ENCODE results near the gene LRRC14B. TPM values are rescaled to one million over a fixed set of nuclear protein-coding genes. Genes with fewer than 3 reads are reported as not detected.

LRRC14B gene
- total and polyA plus RNA-seq, 2 experiments from 2014 or later: not detected

DNA sequence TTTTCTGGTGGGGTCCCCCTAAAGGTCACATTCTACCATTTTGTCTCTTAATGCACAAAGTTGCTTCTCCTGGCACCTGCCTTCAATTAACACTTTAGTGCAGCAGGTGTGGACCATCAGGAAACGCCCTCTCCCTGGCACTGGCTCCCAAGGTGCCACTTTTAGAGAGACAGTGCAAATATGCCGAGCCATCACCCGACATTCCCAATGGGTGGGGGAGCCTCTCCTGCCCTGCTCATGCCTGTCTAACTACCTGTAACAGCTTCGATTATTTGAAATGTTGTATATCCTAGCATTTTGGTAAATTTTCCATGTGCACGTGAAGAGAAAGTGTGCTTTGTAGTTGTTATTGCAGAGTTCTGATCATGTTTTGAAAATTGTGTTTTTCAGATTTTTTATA lies 13.2 kb upstream of the LRRC14B start:
- peaks cover 3% of the 10 kb centered on the region; the same call in 1 of the 2 replicates for H3K36me3 ChIP-seq (ENCODE audit: insufficient read depth)
- TF ChIP-seq, protein P1, sequence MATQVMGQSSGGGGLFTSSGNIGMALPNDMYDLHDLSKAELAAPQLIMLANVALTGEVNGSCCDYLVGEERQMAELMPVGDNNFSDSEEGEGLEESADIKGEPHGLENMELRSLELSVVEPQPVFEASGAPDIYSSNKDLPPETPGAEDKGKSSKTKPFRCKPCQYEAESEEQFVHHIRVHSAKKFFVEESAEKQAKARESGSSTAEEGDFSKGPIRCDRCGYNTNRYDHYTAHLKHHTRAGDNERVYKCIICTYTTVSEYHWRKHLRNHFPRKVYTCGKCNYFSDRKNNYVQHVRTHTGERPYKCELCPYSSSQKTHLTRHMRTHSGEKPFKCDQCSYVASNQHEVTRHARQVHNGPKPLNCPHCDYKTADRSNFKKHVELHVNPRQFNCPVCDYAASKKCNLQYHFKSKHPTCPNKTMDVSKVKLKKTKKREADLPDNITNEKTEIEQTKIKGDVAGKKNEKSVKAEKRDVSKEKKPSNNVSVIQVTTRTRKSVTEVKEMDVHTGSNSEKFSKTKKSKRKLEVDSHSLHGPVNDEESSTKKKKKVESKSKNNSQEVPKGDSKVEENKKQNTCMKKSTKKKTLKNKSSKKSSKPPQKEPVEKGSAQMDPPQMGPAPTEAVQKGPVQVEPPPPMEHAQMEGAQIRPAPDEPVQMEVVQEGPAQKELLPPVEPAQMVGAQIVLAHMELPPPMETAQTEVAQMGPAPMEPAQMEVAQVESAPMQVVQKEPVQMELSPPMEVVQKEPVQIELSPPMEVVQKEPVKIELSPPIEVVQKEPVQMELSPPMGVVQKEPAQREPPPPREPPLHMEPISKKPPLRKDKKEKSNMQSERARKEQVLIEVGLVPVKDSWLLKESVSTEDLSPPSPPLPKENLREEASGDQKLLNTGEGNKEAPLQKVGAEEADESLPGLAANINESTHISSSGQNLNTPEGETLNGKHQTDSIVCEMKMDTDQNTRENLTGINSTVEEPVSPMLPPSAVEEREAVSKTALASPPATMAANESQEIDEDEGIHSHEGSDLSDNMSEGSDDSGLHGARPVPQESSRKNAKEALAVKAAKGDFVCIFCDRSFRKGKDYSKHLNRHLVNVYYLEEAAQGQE (IDR thresholded peaks at IDR 0.05; ENCODE audit: unreplicated experiment): no peak

DNA sequence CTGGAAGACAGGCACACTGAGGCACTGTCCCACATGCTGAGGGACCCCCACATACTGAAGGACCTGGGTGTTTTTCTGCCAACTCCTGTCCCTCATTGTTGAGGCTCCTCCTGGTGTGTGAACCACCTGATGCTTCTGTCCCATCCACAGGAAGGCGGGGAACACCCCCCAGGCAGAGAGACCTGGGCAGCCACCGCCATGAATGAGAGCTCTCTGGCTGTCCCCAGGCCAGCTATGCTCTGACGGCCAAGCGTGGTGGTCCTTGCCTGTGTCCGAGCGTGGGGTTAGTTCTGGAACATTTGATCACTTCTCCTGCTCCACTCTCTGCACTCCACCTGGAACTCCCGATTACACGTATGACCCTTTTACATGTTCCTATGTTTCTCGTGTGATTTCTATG lies 11.9 kb upstream of the LRRC14B start:
- no peak overlapping the region for H3K27ac Mint-ChIP-seq
- H3K4me1 ChIP-seq (ENCODE audit: insufficient read depth): no peaks in the 10 kb centered on the region
- H3F3A ChIP-seq (replicated peaks; ENCODE audit: low read depth): no peaks in the 10 kb centered on the region
- H3K36me3 Mint-ChIP-seq (ENCODE audit: low read depth): peaks cover 34% of the 10 kb centered on the region
- H3K4me3 ChIP-seq: no peak overlapping the region
- no peaks in the 10 kb centered on the region; the same call in 2 of the 3 replicates for H3K9me3 Mint-ChIP-seq
- H2AFZ ChIP-seq: no peak overlapping the region
- no peaks in the 10 kb centered on the region for H3K27me3 Mint-ChIP-seq (ENCODE audit: insufficient read depth, low read depth, poor library complexity)
- ATAC-seq (no peak), DNase-seq (ENCODE audit: low spot score) (no peak)
- H3K79me2 ChIP-seq (replicated peaks; ENCODE audit: insufficient read depth): no peaks in the 10 kb centered on the region
- no peak overlapping the region for H3K27ac ChIP-seq (ENCODE audit: low read depth)
- H3K27me3 ChIP-seq (ENCODE audit: insufficient read depth): no peaks in the 10 kb centered on the region
- no peaks in the 10 kb centered on the region for H4K20me1 ChIP-seq (replicated peaks; ENCODE audit: insufficient read depth)
- no peak overlapping the region for H3K4me2 ChIP-seq
- H3K36me3 ChIP-seq (ENCODE audit: insufficient read depth): peaks cover 3% of the 10 kb centered on the region; the same call in 1 of the 2 replicates
- H3K9me2 ChIP-seq (ENCODE audit: insufficient read depth): no peaks in the 10 kb centered on the region
- TF ChIP-seq, protein P2, sequence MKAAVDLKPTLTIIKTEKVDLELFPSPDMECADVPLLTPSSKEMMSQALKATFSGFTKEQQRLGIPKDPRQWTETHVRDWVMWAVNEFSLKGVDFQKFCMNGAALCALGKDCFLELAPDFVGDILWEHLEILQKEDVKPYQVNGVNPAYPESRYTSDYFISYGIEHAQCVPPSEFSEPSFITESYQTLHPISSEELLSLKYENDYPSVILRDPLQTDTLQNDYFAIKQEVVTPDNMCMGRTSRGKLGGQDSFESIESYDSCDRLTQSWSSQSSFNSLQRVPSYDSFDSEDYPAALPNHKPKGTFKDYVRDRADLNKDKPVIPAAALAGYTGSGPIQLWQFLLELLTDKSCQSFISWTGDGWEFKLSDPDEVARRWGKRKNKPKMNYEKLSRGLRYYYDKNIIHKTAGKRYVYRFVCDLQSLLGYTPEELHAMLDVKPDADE (IDR thresholded peaks at IDR 0.05): no peak
- TF ChIP-seq STAT1 (IDR thresholded peaks at IDR 0.05; ENCODE audit: unreplicated experiment) (no peak), NANOG (IDR thresholded peaks at IDR 0.05; ENCODE audit: borderline replicate concordance) (no peak), JUNB (IDR thresholded peaks at IDR 0.05; ENCODE audit: unreplicated experiment) (no peak), EZH2phosphoT487 (IDR thresholded peaks at IDR 0.05; ENCODE audit: unreplicated experiment) (no peak), ZNF114 (CRISPR knock-in tag; IDR thresholded peaks at IDR 0.05) (no peak), ZNF331 (CRISPR knock-in tag; IDR thresholded peaks at IDR 0.05; ENCODE audit: low read depth) (no peak), EZH2 (IDR thresholded peaks at IDR 0.05; ENCODE audit: low read depth, unreplicated experiment) (no peak), POLR2AphosphoS5 (IDR thresholded peaks at IDR 0.05; ENCODE audit: low read depth) (no peak)
- TF ChIP-seq, protein P1 (IDR thresholded peaks at IDR 0.05; ENCODE audit: unreplicated experiment): no peak
- TF ChIP-seq, protein P3, sequence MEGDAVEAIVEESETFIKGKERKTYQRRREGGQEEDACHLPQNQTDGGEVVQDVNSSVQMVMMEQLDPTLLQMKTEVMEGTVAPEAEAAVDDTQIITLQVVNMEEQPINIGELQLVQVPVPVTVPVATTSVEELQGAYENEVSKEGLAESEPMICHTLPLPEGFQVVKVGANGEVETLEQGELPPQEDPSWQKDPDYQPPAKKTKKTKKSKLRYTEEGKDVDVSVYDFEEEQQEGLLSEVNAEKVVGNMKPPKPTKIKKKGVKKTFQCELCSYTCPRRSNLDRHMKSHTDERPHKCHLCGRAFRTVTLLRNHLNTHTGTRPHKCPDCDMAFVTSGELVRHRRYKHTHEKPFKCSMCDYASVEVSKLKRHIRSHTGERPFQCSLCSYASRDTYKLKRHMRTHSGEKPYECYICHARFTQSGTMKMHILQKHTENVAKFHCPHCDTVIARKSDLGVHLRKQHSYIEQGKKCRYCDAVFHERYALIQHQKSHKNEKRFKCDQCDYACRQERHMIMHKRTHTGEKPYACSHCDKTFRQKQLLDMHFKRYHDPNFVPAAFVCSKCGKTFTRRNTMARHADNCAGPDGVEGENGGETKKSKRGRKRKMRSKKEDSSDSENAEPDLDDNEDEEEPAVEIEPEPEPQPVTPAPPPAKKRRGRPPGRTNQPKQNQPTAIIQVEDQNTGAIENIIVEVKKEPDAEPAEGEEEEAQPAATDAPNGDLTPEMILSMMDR (conservative IDR thresholded peaks at IDR 0.05; ENCODE audit: low read depth in 2 of 2): no peak
- no peak overlapping the region for H3K4me3 Mint-ChIP-seq
- H3K4me1 Mint-ChIP-seq: peaks cover 12% of the 10 kb centered on the region

More for the DNA sequence above, 13.2 kb upstream of the LRRC14B start:
- Mint-ChIP-seq H3K27ac (no peak overlapping the region), H3K36me3 (ENCODE audit: low read depth) (peaks cover 42% of the 10 kb centered on the region), H3K27me3 (ENCODE audit: insufficient read depth, low read depth, poor library complexity) (peaks cover under 1% of the 10 kb centered on the region), H3K9me3 (no peaks in the 10 kb centered on the region; the same call in 2 of the 3 replicates), H3K4me1 (peaks cover 12% of the 10 kb centered on the region), H3K4me3 (no peak overlapping the region)
- no peaks in the 10 kb centered on the region for H3K4me1 ChIP-seq (ENCODE audit: insufficient read depth)
- H3K79me2 ChIP-seq (replicated peaks; ENCODE audit: insufficient read depth): no peaks in the 10 kb centered on the region
- H4K20me1 ChIP-seq (replicated peaks; ENCODE audit: insufficient read depth): no peaks in the 10 kb centered on the region
- H3K9me2 ChIP-seq (ENCODE audit: insufficient read depth): no peaks in the 10 kb centered on the region
- DNase-seq (ENCODE audit: low spot score): no peak
- no peak overlapping the region for H3K4me3 ChIP-seq
- H3K27me3 ChIP-seq (ENCODE audit: insufficient read depth): no peaks in the 10 kb centered on the region
- H2AFZ ChIP-seq: no peak overlapping the region
- ATAC-seq: no peak
- no peak overlapping the region for H3K27ac ChIP-seq (ENCODE audit: low read depth)
- no peak overlapping the region for H3K4me2 ChIP-seq
- no peaks in the 10 kb centered on the region for H3F3A ChIP-seq (replicated peaks; ENCODE audit: low read depth)

Measured in GM23338 (cell line).